CD14-positive monocyte (primary cell): ENCODE data around the gene G2E3. TPM values are rescaled to one million over a fixed set of nuclear protein-coding genes. Genes with fewer than 3 reads are reported as not detected.
"Not testable (repeated sequence)": the region's sequence is repeated elsewhere in the genome, so short reads cannot be mapped to it uniquely, and the experiment has no call there.

Experiments
- DNase-seq, 3 donors: peaks; one replicate each; pipeline ENCODE4 v3.0.0-alpha.2; 2011 to 2022
- H2AFZ ChIP-seq: 2 replicates; pipeline ENCODE4 v1.6.0; 2012; ENCODE audit warnings: mild to moderate bottlenecking, low read depth, low read length, inconsistent platforms; ENCODE audit not compliant: insufficient read depth, poor library complexity, severe bottlenecking
- H3K27ac ChIP-seq, 2 donors: 1 replicate in 1 of 2; 2 replicates in 1 of 2; pipeline ENCODE4 v1.5.1; 2012 to 2013; ENCODE audit warnings: low read length in 2 of 2, control low read depth in 1 of 2, inconsistent platforms in 1 of 2, low read depth in 1 of 2, mild to moderate bottlenecking in 1 of 2
- H3K27me3 ChIP-seq, 2 donors: one replicate each; pipeline versions ENCODE4 v1.6.0 to v1.6.1; 2011 to 2013; ENCODE audit warnings: low read length in 2 of 2; ENCODE audit not compliant: control insufficient read depth in 2 of 2, insufficient read depth in 2 of 2
- H3K36me3 ChIP-seq, 2 donors: replicated peaks in 1 of 2; 1 replicate in 1 of 2; 2 replicates in 1 of 2; pipeline versions ENCODE4 v1.5.1 to v1.6.1; 2012 to 2013; ENCODE audit warnings: low read length in 2 of 2, control low read depth in 1 of 2, inconsistent platforms in 1 of 2, mild to moderate bottlenecking in 1 of 2; ENCODE audit not compliant: insufficient read depth in 2 of 2, control insufficient read depth in 1 of 2
- H3K4me1 ChIP-seq, 2 donors: 1 replicate in 1 of 2; 2 replicates in 1 of 2; pipeline versions ENCODE4 v1.5.1 to v1.6.1; 2012 to 2013; ENCODE audit warnings: low read length in 2 of 2, control low read depth in 1 of 2, inconsistent platforms in 1 of 2, mild to moderate bottlenecking in 1 of 2, moderate library complexity in 1 of 2; ENCODE audit not compliant: insufficient read depth in 2 of 2, control insufficient read depth in 1 of 2
- H3K4me2 ChIP-seq: replicated peaks from 2 replicates; pipeline ENCODE3; 2012; ENCODE audit warnings: low read length, moderate library complexity, mild to moderate bottlenecking; ENCODE audit not compliant: poor library complexity, severe bottlenecking; ENCODE audit errors: extremely low read depth
- H3K4me3 ChIP-seq, 3 experiments: fragments of 200-600 bp in 1 of 3; sonication (generic) in 1 of 3; replicated peaks in 1 of 3; 1 replicate in 2 of 3; 2 replicates in 1 of 3; pipeline ENCODE4 v1.5.1; 2011 to 2013; ENCODE audit warnings: low read length in 3 of 3, mild to moderate bottlenecking in 3 of 3, control low read depth in 2 of 3, low read depth in 2 of 3, inconsistent platforms in 1 of 3, moderate library complexity in 1 of 3
- H3K79me2 ChIP-seq: 2 replicates; pipeline ENCODE4 v1.6.0; 2012; ENCODE audit warnings: mild to moderate bottlenecking, control low read depth, inconsistent platforms, low read length, moderate library complexity; ENCODE audit not compliant: insufficient read depth
- H3K9ac ChIP-seq: 2 replicates; pipeline ENCODE4 v1.6.0; 2017; ENCODE audit warnings: low read length, mild to moderate bottlenecking; ENCODE audit not compliant: insufficient read depth, poor library complexity, severe bottlenecking
- H3K9me3 ChIP-seq, 2 donors: replicated peaks in 1 of 2; 1 replicate in 1 of 2; 2 replicates in 1 of 2; pipeline versions ENCODE4 v1.5.1 to v1.6.1; 2012 to 2013; ENCODE audit warnings: low read length in 2 of 2, control low read depth in 1 of 2; ENCODE audit not compliant: control insufficient read depth in 1 of 2, insufficient read depth in 1 of 2
- H4K20me1 ChIP-seq: 2 replicates; pipeline ENCODE4 v1.6.0; 2012; ENCODE audit warnings: mild to moderate bottlenecking, low read length, control low read depth, moderate library complexity; ENCODE audit not compliant: insufficient read depth
- H3K27ac Mint-ChIP-seq, 7 donors: one replicate each; pipeline ENCODE4 v1.8.0; 2020; ENCODE audit warnings: mild to moderate bottlenecking in 7 of 7, mixed read lengths in 7 of 7, moderate library complexity in 6 of 7, inconsistent platforms in 2 of 7
- H3K27me3 Mint-ChIP-seq, 3 donors: one replicate each; pipeline ENCODE4 v1.8.0; 2021 to 2022; ENCODE audit warnings: low read depth in 3 of 3, mild to moderate bottlenecking in 3 of 3, mixed read lengths in 3 of 3, moderate library complexity in 3 of 3, inconsistent platforms in 1 of 3
- H3K36me3 Mint-ChIP-seq, 2 donors: one replicate each; pipeline ENCODE4 v1.8.0; 2020; ENCODE audit warnings: mixed read lengths in 2 of 2, inconsistent platforms in 1 of 2, mild to moderate bottlenecking in 1 of 2
- H3K4me1 Mint-ChIP-seq: one replicate; pipeline ENCODE4 v1.8.0; 2020; ENCODE audit warnings: mild to moderate bottlenecking, mixed read lengths
- H3K4me3 Mint-ChIP-seq, 2 donors: one replicate each; pipeline ENCODE4 v1.8.0; 2020; ENCODE audit warnings: mild to moderate bottlenecking in 2 of 2, mixed read lengths in 2 of 2, moderate library complexity in 1 of 2
- H3K9me3 Mint-ChIP-seq, 7 donors: one replicate each; pipeline ENCODE4 v1.8.0; 2020 to 2022; ENCODE audit warnings: mixed read lengths in 7 of 7, mild to moderate bottlenecking in 6 of 7, moderate library complexity in 6 of 7, inconsistent platforms in 2 of 7
- WGBS: methylation state at CpG from one replicate; pipeline ENCODE4 v1.1.5; 2013; ENCODE audit warnings: missing lambda C conversion rate; ENCODE audit not compliant: insufficient coverage; 5-methylcytosine and 5-hydroxymethylcytosine counted together
- intact Hi-C, 2 donors: fragments of 100-400 bp; cut with micrococcal nuclease; formaldehyde crosslinking; loops; one replicate each; pipeline versions ENCODE4 v1.15.0 to v1.15.1; 2023
- polyA plus RNA-seq, 3 donors: library from polyadenylated mRNA; depleted of rRNA in 1 of 3; unstranded in 2 of 3; stranded (reverse) in 1 of 3; fragments of 300-500 nt in 2 of 3; fragments of >200 nt in 1 of 3; fragmentation: Illumina TruSeq in 2 of 3; gene quantifications; 1 replicate in 2 of 3; 2 replicates in 1 of 3; pipeline ENCODE4 v1.2.3, GENCODE V29; 2012 to 2021
- TF ChIP-seq, protein P1 (sequence below): fragments of 200-600 bp; IDR thresholded peaks from one replicate; pipeline ENCODE4 v1.8.0; 2022; ENCODE audit warnings: antibody characterized with exemption, mild to moderate bottlenecking

Gene G2E3
- polyA plus RNA-seq, 3 donors: 5.6 to 12.1 (median 5.6) TPM

DNA sequence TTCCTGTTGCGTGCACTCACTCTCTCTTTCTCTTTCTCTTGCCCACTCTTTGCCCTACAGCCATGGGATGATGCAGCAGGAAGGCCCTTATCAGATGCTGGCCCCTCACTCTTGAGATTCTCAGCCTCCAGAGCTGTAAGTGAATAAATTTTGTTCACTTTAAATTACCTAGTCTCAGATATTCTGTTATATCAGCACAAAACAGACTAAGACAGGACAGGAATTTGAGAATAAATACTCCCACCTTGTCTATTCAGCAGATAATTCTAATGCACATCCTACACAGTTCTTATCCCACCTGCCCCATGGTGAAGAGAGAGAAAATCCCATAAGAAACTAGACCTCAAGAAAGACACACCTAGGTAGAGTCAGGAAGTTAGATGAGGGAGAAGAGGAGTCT lies 25.8 kb upstream of the G2E3 start:
- TF ChIP-seq, protein P1, sequence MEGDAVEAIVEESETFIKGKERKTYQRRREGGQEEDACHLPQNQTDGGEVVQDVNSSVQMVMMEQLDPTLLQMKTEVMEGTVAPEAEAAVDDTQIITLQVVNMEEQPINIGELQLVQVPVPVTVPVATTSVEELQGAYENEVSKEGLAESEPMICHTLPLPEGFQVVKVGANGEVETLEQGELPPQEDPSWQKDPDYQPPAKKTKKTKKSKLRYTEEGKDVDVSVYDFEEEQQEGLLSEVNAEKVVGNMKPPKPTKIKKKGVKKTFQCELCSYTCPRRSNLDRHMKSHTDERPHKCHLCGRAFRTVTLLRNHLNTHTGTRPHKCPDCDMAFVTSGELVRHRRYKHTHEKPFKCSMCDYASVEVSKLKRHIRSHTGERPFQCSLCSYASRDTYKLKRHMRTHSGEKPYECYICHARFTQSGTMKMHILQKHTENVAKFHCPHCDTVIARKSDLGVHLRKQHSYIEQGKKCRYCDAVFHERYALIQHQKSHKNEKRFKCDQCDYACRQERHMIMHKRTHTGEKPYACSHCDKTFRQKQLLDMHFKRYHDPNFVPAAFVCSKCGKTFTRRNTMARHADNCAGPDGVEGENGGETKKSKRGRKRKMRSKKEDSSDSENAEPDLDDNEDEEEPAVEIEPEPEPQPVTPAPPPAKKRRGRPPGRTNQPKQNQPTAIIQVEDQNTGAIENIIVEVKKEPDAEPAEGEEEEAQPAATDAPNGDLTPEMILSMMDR: no peak
- Mint-ChIP-seq H3K4me1 (peaks cover 3% of the 10 kb centered on the region), H3K27ac (no peak overlapping the region), H3K9me3 (peaks cover 0 to 5% (median 0%) of the 10 kb centered on the region in 7 donors), H3K4me3 (no peak overlapping the region), H3K36me3 (no peaks in the 10 kb centered on the region), H3K27me3 (peaks cover 2 to 4% (median 4%) of the 10 kb centered on the region in 3 donors)
- Histone ChIP-seq H2AFZ (no peak overlapping the region), H3K9ac (no peak overlapping the region), H3K27me3 (peaks cover 0 to 2% of the 10 kb centered on the region in 2 donors), H3K27ac (no peak overlapping the region), H3K79me2 (no peaks in the 10 kb centered on the region), H4K20me1 (no peaks in the 10 kb centered on the region), H3K36me3 (no peaks in the 10 kb centered on the region), H3K4me2 (no peak overlapping the region), H3K9me3 (no peaks in the 10 kb centered on the region), H3K4me1 (no peaks in the 10 kb centered on the region), H3K4me3 (no peak overlapping the region)
- WGBS: no CpG with 5 or more reads among the region's 1 CpG
- intact Hi-C loops: no loop called here
- no peak for DNase-seq

DNA sequence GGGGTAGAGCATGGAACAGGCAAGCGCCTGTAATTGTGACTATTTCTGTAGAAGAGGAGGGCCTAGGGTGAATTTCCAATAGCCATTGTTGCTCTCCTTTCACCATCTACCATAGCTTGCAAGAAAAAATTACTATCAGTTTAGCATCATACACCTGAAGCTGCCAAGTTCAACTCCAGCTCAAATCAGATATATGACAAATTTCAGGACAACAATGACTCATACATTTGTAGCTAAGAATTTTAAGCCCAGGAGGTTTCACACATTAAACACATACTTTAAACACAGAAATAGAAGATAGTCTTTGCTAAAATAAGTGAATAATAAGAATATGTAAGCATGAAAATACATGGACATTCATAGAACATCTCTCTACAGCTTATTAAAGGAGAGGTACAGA lies 17.6 kb upstream of the G2E3 start:
- no peak overlapping the region for H3K4me3 Mint-ChIP-seq
- TF ChIP-seq, protein P1: no peak
- DNase-seq: no peak

DNA sequence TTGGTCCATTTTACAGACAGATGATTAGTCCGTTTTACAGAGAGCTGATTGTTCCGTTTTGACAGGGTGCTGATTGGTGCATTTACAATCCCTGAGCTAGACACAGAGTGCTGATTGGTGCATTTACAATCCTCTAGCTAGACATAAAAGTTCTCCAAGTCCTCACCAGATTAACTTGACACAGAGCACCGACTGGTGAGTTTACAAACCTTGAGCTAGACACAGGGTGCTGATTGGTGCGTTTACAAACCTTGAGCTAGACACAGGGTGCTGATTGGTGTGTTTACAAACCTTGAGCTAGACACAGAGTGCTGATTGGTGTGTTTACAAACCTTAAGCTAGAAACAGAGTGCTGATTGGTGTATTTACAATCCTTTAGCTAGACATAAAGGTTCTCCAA lies 12.2 kb upstream of the G2E3 start:
- 100% methylated on average over 1 of the region's 4 CpGs for WGBS
- H3K27ac Mint-ChIP-seq, H3K9ac ChIP-seq, H3K79me2 ChIP-seq, H3K4me3 ChIP-seq, H4K20me1 ChIP-seq, DNase-seq, H3K4me2 ChIP-seq, H3K36me3 Mint-ChIP-seq, H3K27ac ChIP-seq, H3K36me3 ChIP-seq, H3K4me3 Mint-ChIP-seq, H2AFZ ChIP-seq, H3K4me1 ChIP-seq, H3K4me1 Mint-ChIP-seq, intact Hi-C loops, H3K27me3 ChIP-seq: not testable (repeated sequence)
- Mint-ChIP-seq H3K27me3 (peaks cover 2 to 10% (median 10%) of the 10 kb centered on the region in 3 donors), H3K9me3 (peaks cover 0 to 11% (median 10%) of the 10 kb centered on the region in 7 donors)
- H3K9me3 ChIP-seq: peaks cover 0 to 12% of the 10 kb centered on the region in 2 donors

More for the DNA sequence above, 17.6 kb upstream of the G2E3 start:
- no peaks in the 10 kb centered on the region for H3K79me2 ChIP-seq
- intact Hi-C loops: no loop called here
- H3K4me2 ChIP-seq: no peak overlapping the region
- no peak overlapping the region for H3K9ac ChIP-seq
- no peak overlapping the region for H2AFZ ChIP-seq
- Mint-ChIP-seq H3K9me3 (peaks cover 0 to 7% (median 2%) of the 10 kb centered on the region in 7 donors), H3K27me3 (peaks cover 3 to 7% (median 7%) of the 10 kb centered on the region in 3 donors), H3K27ac (no peak overlapping the region), H3K36me3 (no peaks in the 10 kb centered on the region), H3K4me1 (no peaks in the 10 kb centered on the region)
- no peaks in the 10 kb centered on the region for H3K36me3 ChIP-seq
- H3K4me3 ChIP-seq: no peak overlapping the region
- H3K27me3 ChIP-seq: peaks cover 0 to 4% of the 10 kb centered on the region in 2 donors
- H3K27ac ChIP-seq: no peak overlapping the region
- whole genome bisulfite sequencing: no CpG with 5 or more reads among the region's 1 CpG
- H3K9me3 ChIP-seq: peaks cover 0 to under 1% of the 10 kb centered on the region in 2 donors
- H3K4me1 ChIP-seq: no peaks in the 10 kb centered on the region
- H4K20me1 ChIP-seq: no peaks in the 10 kb centered on the region
